PC-3 (cell line): ENCODE results near the gene CAT. TPM values are rescaled to one million over a fixed set of nuclear protein-coding genes. Genes with fewer than 3 reads are reported as not detected.

ENCODE experiments used
- ATAC-seq: fragments of 200-7000 bp; cut with Tn5 transposase; 2 replicates; pipeline ENCODE4 v1.9.1; 2020; ENCODE audit warnings: mild to moderate bottlenecking, moderate library complexity
- BruUV-seq: library from RNA; stranded (reverse); fragments of 400-500 nt; replicated peaks from 2 replicates; lab custom pipeline; 2021; lab: Mats Ljungman, UMichigan
- CTCF ChIA-PET: fragments of 300-600 bp; sonication (Branson Sonifier 250); formaldehyde crosslinking; loops from one replicate; lab custom pipeline; 2022; ENCODE audit warnings: antibody characterized with exemption; lab: Charles Lee
- POLR2A ChIA-PET: fragments of 300-600 bp; sonication (Branson Sonifier 250); formaldehyde crosslinking; loops from one replicate; lab custom pipeline; 2022; ENCODE audit warnings: antibody characterized with exemption; ENCODE audit not compliant: unreplicated experiment; lab: Charles Lee
- DNase-seq: peaks from one replicate; pipeline ENCODE4 v3.0.0-alpha.2; 2015
- H2AFZ ChIP-seq: fragments of 300-600 bp; sonication (generic); 2 replicates; pipeline ENCODE4 v1.6.0; 2016; ENCODE audit warnings: antibody characterized with exemption, low read length
- H3F3A ChIP-seq: fragments of 300-600 bp; sonication (generic); one replicate; pipeline ENCODE4 v1.6.0; 2017; ENCODE audit warnings: antibody characterized with exemption, low read length, control low read depth, mild to moderate bottlenecking; ENCODE audit not compliant: unreplicated experiment
- H3K27ac ChIP-seq: fragments of 300-600 bp; sonication (generic); 2 replicates; pipeline ENCODE4 v1.5.1; 2016; ENCODE audit warnings: mild to moderate bottlenecking, low read length
- H3K27me3 ChIP-seq: fragments of 300-600 bp; sonication (generic); 2 replicates; pipeline ENCODE4 v1.6.1; 2016; ENCODE audit warnings: low read length, mixed read lengths
- H3K36me3 ChIP-seq: fragments of 300-600 bp; sonication (generic); 2 replicates; pipeline ENCODE4 v1.6.1; 2016; ENCODE audit warnings: low read depth, mixed run types, low read length, mixed read lengths
- H3K4me1 ChIP-seq: fragments of 300-600 bp; sonication (generic); 2 replicates; pipeline ENCODE4 v1.5.1; 2016; ENCODE audit warnings: low read length; ENCODE audit not compliant: insufficient read depth
- H3K4me2 ChIP-seq: fragments of 300-600 bp; sonication (generic); 2 replicates; pipeline ENCODE4 v1.6.0; 2016; ENCODE audit warnings: low read length
- H3K4me3 ChIP-seq: fragments of 300-600 bp; sonication (generic); 2 replicates; pipeline ENCODE4 v1.5.1; 2016; ENCODE audit warnings: mild to moderate bottlenecking, low read length, mixed read lengths
- H3K79me2 ChIP-seq: fragments of 300-600 bp; sonication (generic); 2 replicates; pipeline ENCODE4 v1.6.1; 2017; ENCODE audit warnings: low read length, mixed read lengths
- H3K9ac ChIP-seq: fragments of 300-600 bp; sonication (generic); 2 replicates; pipeline ENCODE4 v1.6.0; 2016; ENCODE audit warnings: mild to moderate bottlenecking, low read length
- H3K9me2 ChIP-seq: fragments of 300-600 bp; sonication (generic); replicated peaks from 2 replicates; pipeline ENCODE4 v1.6.1; 2016; ENCODE audit warnings: mixed run types, low read length, mixed read lengths
- H3K9me3 ChIP-seq: fragments of 300-600 bp; sonication (generic); 2 replicates; pipeline ENCODE4 v1.6.1; 2016; ENCODE audit warnings: low read length, mixed read lengths
- H4K20me1 ChIP-seq: fragments of 300-600 bp; sonication (generic); 2 replicates; pipeline ENCODE4 v1.6.1; 2016; ENCODE audit warnings: low read length, mixed read lengths
- CTCF ChIP-seq: fragments of 300-600 bp; sonication (generic); conservative IDR thresholded peaks from 2 replicates; pipeline ENCODE4 v1.5.1; 2017; ENCODE audit warnings: antibody characterized with exemption, low read depth, mild to moderate bottlenecking, low read length
- EZH2 ChIP-seq: fragments of 300-600 bp; sonication (generic); IDR thresholded peaks from one replicate; pipeline ENCODE4 v1.6.1; 2017; ENCODE audit warnings: antibody characterized with exemption, mild to moderate bottlenecking, low read length; ENCODE audit not compliant: unreplicated experiment
- EZH2phosphoT487 ChIP-seq: fragments of 300-600 bp; sonication (generic); IDR thresholded peaks from 2 replicates; pipeline ENCODE4 v1.6.1; 2018; ENCODE audit warnings: mild to moderate bottlenecking, antibody characterized with exemption, low read length, borderline replicate concordance
- intact Hi-C: fragments of 100-400 bp; cut with micrococcal nuclease; formaldehyde crosslinking; loops from 2 replicates; pipeline ENCODE4 v1.9.0; 2023
- total RNA-seq: library from RNA; depleted of rRNA; stranded (reverse); fragments of >200 nt; gene quantifications from 2 replicates; pipeline ENCODE4 v1.2.3, GENCODE V29; 2014

Gene CAT
- total RNA-seq, 1 experiment from 2014 or later = 50.5 TPM

DNA sequence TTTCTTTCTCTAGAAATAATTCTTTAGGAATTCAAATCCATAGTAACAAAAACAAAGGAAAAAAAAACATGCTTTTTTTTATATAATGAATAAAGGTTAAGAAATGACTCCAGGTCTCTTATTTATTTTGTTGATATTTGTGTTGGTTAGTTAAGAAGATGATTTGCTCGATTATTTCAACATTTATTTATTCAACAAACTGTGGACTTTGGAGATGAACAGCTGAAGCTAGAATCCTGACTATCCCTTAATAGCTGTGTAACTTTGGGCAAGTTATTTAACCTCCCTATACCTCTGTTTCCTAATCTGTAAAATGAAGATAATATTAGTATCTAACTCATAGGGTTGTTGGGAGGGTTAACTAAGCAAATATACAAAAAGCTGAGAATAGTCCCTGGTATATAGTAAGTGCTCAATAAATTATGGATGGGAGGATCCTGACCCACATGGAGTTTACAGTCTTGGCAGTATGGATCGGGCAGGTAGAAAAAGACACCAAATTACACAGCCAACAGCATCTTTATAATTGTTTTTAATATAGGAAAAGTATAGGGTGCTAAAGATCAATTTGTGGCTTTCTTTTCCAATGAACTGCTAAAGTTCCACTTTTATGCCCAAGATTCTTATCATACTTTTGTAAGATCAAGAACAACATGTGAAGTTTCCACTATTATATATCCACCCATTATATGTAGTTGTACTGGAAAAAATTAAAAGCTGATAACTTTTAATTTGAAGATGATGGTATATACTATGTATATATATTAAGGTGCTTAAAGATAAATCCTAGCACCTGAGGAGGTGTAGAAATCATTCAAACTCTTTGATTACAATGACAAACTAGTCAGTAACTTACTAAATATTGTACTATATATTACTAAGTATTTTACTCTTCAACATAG is 1.3 kb upstream of the CAT start:
- Histone ChIP-seq H3K4me3 (peak overlapping the region; percentile 89), H3K9me3 (no peaks in the 10 kb centered on the region), H3K9ac (peak overlapping the region; percentile 87; the same call in 1 of the 2 replicates), H3F3A (no peaks in the 10 kb centered on the region), H4K20me1 (no peaks in the 10 kb centered on the region), H3K36me3 (no peaks in the 10 kb centered on the region), H2AFZ (peak overlapping the region; percentile 88; the same call in 1 of the 2 replicates), H3K79me2 (peaks cover 34% of the 10 kb centered on the region), H3K27ac (no peak overlapping the region), H3K4me1 (peaks cover 14% of the 10 kb centered on the region), H3K4me2 (peak overlapping the region; percentile 86), H3K27me3 (no peaks in the 10 kb centered on the region), H3K9me2 (no peaks in the 10 kb centered on the region)
- no TSS peak for BruUV-seq
- ChIA-PET CTCF (interaction anchor here (0.6 kb wide), 1 partner anchor 31 kb away, joined by 4 read pairs; no protein-coding TSS in a partner anchor), POLR2A (interaction anchor here (0.6 kb wide), 2 partner anchors 8 to 307 kb away, joined by 3 to 6 read pairs; no protein-coding TSS in a partner anchor)
- no peak for TF ChIP-seq CTCF
- no peak for TF ChIP-seq EZH2
- no peak for TF ChIP-seq EZH2phosphoT487
- intact Hi-C loops = loop anchor here (1.0 kb wide), 1 partner anchor 66 kb away; no protein-coding TSS in a partner anchor
- DNase-seq (no peak), ATAC-seq (no peak)

DNA sequence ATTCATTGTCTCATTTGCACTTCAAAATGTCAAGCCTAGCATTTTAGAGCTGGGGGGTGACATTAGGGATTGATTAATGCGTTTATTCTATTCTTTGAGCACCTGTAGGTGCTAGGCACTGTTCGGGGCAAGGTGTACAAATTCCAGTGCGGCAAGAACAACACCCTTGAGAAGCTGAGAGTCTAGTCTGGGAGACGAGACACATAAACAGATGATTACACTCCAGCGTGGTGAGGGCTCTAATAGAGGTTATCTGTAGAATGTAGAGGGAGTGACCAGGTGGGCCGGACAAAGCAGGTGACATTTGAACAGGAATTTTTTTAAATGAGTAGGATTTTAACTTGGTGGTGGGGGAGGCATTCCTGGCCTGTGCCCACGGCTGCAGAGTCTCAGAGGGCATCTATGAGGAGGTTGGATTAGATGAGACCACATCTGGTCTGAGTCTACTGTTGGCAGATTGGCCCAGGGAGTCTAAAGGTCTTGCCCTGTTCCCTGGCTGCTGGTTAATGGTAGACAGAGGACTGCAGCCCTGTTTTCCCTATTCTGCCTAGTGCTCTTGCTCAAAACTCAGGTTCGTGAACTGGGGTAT is 970 bp downstream of the CAT start:
- TF ChIP-seq EZH2 (no peak), CTCF (no peak), EZH2phosphoT487 (no peak)
- BruUV-seq = no TSS peak
- ATAC-seq = no peak
- Histone ChIP-seq H3K9me2 (no peaks in the 10 kb centered on the region), H3K4me2 (peak overlapping the region; percentile 86), H3K79me2 (peaks cover 54% of the 10 kb centered on the region), H2AFZ (0 out of 2 replicates have a peak overlapping the region, but pooled peaks have one; percentile 88), H3K27ac (no peak overlapping the region), H3K4me1 (peaks cover 29% of the 10 kb centered on the region), H4K20me1 (0 out of 2 replicates have a peak, but pooled peaks cover 5% of the 10 kb centered on the region), H3K27me3 (no peaks in the 10 kb centered on the region), H3K9ac (peak overlapping the region; percentile 87), H3K9me3 (no peaks in the 10 kb centered on the region), H3K4me3 (peak overlapping the region; percentile 89), H3K36me3 (no peaks in the 10 kb centered on the region), H3F3A (no peaks in the 10 kb centered on the region)
- ChIA-PET POLR2A (no interaction called here), CTCF (no interaction called here)
- no peak for DNase-seq
- intact Hi-C loops = no loop called here
